Activated CD4-positive, alpha-beta T cell treated with anti-CD3 and anti-CD28 coated beads, Interleukin-2, amount 10 ng/mL, durations not matched to agents 7 days and 5 days (primary cell): ENCODE data around the gene ALG1. TPM values are rescaled to one million over a fixed set of nuclear protein-coding genes. Genes with fewer than 3 reads are reported as not detected.
"Not testable (repeated sequence)": the region's sequence is repeated elsewhere in the genome, so short reads cannot be mapped to it uniquely, and the experiment has no call there.

ENCODE experiments used
- CTCF ChIA-PET: fragments of 350-600 bp; sonication (Branson Sonifier 250); formaldehyde crosslinking; loops from one replicate; lab custom pipeline; 2021; ENCODE audit warnings: antibody characterized with exemption; lab: Charles Lee
- POLR2A ChIA-PET: fragments of 350-600 bp; sonication (Branson Sonifier 250); formaldehyde crosslinking; loops from one replicate; lab custom pipeline; 2021; ENCODE audit warnings: antibody characterized with exemption; lab: Charles Lee
- DNase-seq: peaks from one replicate; pipeline ENCODE4 v3.0.0-alpha.2; 2020
- H3K27ac Mint-ChIP-seq: one replicate; pipeline ENCODE4 v1.8.0; 2021; ENCODE audit warnings: mild to moderate bottlenecking, moderate library complexity, mixed read lengths
- H3K27me3 Mint-ChIP-seq: one replicate; pipeline ENCODE4 v1.8.0; 2021; ENCODE audit warnings: mixed read lengths
- H3K36me3 Mint-ChIP-seq: one replicate; pipeline ENCODE4 v1.8.0; 2021; ENCODE audit warnings: low read depth, mixed read lengths
- H3K4me1 Mint-ChIP-seq: one replicate; pipeline ENCODE4 v1.8.0; 2021; ENCODE audit warnings: mixed read lengths
- H3K4me3 Mint-ChIP-seq: one replicate; pipeline ENCODE4 v1.8.0; 2021; ENCODE audit warnings: mild to moderate bottlenecking, moderate library complexity, mixed read lengths
- H3K9me3 Mint-ChIP-seq: one replicate; pipeline ENCODE4 v1.8.0; 2021; ENCODE audit warnings: mixed read lengths
- total RNA-seq, 2 experiments: library from RNA; stranded (reverse); gene quantifications; one replicate each; pipeline ENCODE4 v1.2.3, GENCODE V29; 2021

ALG1 gene
- total RNA-seq, 2 experiments from 2014 or later = 24.5 to 26.0 TPM

DNA sequence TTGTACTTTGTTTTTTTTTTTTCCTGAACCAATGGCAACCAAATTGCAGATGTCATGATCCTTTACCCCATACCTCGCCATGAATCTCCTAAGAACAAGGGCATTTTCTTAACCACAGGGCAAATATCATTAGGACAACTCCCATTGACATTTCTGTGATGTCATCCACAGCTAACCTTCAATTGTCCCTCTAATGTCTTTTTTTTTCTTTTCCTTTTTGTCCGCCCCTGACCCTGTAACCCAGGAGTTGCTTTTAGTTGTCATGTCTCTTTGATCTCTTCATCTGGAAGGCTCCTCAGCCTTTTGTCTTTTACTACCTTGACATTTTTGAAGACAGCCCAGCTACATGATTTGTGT, 37.5 kb upstream of the ALG1 start:
- H3K4me1 Mint-ChIP-seq = peaks cover 23% of the 10 kb centered on the region
- H3K36me3 Mint-ChIP-seq = no peaks in the 10 kb centered on the region
- H3K27me3 Mint-ChIP-seq = no peaks in the 10 kb centered on the region
- peak overlapping the region; percentile 85 for H3K27ac Mint-ChIP-seq
- DNase-seq = no peak
- H3K4me3 Mint-ChIP-seq = peak overlapping the region; percentile 84
- no peaks in the 10 kb centered on the region for H3K9me3 Mint-ChIP-seq
- ChIA-PET POLR2A (interaction anchor here (0.8 kb wide), 1 partner anchor 30 kb away, joined by 3 read pairs; no protein-coding TSS in a partner anchor), CTCF (interaction anchor here (0.7 kb wide), 1 partner anchor 113 kb away, joined by 3 read pairs; no protein-coding TSS in a partner anchor)

GRCh38 chr16:5035909-5036227, 35.8 kb upstream of the ALG1 start:
- Mint-ChIP-seq H3K27ac (no peak overlapping the region), H3K4me1 (peaks cover 23% of the 10 kb centered on the region), H3K4me3 (no peak overlapping the region), H3K9me3 (no peaks in the 10 kb centered on the region), H3K27me3 (no peaks in the 10 kb centered on the region), H3K36me3 (no peaks in the 10 kb centered on the region)
- DNase-seq = no peak
- CTCF ChIA-PET = no interaction called here
- POLR2A ChIA-PET = no interaction called here

DNA sequence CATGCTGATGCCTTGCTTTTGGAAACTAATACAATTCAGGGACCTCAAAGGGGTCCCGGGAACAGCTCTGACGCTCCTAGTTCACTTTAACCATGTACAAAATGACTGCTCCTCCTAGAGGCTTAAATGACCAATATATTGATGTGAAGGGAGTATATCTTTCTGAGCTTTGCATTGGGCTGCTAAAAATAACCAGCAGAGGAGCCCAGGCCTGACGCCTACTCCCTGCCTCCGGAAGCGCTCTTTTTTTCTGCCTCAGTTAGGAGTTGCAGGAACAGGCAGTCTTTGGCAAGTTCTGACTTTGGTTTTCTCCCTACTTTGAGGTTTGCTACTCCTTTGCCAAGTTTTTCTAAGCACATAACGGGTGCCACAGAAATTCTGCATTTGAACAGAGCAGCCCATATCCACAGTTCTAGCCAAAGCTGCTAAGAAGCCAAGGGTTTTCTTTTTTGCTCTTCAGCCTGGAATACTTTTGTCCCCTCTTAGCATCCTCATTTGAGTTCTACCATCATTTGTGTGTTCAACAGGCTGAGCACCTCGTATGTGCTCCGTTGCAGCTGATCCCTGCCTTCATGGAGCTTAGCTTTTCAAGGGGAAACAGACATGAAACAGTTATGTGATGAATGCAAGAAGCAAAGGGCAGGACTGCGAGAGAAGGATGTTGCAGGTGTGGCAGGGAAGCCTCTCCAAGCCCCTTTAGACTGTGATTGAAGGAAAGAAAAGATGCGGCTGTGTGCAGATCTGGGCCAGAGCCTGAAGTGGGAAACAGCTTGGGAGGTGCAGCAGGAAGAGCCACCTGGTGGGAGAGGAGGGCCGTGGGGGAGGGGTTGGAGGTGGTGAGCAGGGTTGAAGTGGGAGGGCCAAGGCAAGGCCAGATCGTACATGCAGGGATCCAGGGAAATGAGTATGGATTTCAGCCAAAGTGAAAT, 35.2 kb upstream of the ALG1 start:
- no peak for DNase-seq

GRCh38 chr16:5040451-5040850, 31.2 kb upstream of the ALG1 start:
- H3K36me3 Mint-ChIP-seq = no peaks in the 10 kb centered on the region
- H3K9me3 Mint-ChIP-seq = no peaks in the 10 kb centered on the region
- H3K4me3 Mint-ChIP-seq = no peak overlapping the region
- ChIA-PET POLR2A (no interaction called here), CTCF (interaction anchor here (1.2 to 1.5 kb wide), 2 partner anchors 8 to 15 kb away, joined by 3 to 4 read pairs; no protein-coding TSS in a partner anchor)
- no peaks in the 10 kb centered on the region for H3K27me3 Mint-ChIP-seq
- no peaks in the 10 kb centered on the region for H3K4me1 Mint-ChIP-seq
- no peak overlapping the region for H3K27ac Mint-ChIP-seq
- no peak for DNase-seq

More for the DNA sequence above, 35.2 kb upstream of the ALG1 start:
- Mint-ChIP-seq H3K4me3 (no peak overlapping the region), H3K4me1 (peaks cover 23% of the 10 kb centered on the region), H3K27ac (no peak overlapping the region), H3K9me3 (no peaks in the 10 kb centered on the region), H3K27me3 (no peaks in the 10 kb centered on the region), H3K36me3 (no peaks in the 10 kb centered on the region)
- ChIA-PET CTCF (interaction anchor here (1.1 kb wide), 1 partner anchor 9 kb away, joined by 3 read pairs; no protein-coding TSS in a partner anchor), POLR2A (no interaction called here)

DNA sequence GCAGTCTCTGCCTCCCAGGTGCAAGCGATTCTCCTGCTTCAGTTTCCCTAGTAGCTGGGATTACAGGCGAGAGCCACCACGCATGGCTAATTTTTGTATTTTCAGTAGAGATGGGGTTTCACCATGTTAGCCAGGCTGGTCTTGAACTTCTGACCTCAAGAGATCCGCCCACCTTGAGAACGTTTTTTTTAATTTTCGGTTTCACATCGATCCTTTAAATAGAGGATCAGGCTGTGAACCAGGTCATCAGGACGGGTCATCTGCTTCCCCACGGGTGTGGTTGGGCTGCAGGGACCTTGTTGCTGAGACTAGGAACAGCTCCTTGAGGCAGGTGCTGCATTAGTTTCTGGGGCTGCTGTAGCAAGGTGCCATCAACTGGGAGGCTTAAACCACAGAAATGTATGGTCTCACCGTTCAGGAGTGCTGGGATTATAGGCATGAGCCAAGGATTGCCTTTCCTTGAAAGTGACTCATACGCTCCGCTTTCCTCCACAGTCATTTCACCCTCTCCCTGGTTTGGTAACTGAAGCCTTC, 30.0 kb upstream of the ALG1 start:
- Mint-ChIP-seq H3K27me3 (no peaks in the 10 kb centered on the region), H3K9me3 (no peaks in the 10 kb centered on the region), H3K27ac (no peak overlapping the region), H3K36me3 (no peaks in the 10 kb centered on the region), H3K4me3 (no peak overlapping the region), H3K4me1 (no peaks in the 10 kb centered on the region)
- ChIA-PET POLR2A (no interaction called here), CTCF (interaction anchor here (1.2 kb wide), 1 partner anchor 13 kb away, joined by 3 read pairs; no protein-coding TSS in a partner anchor)
- no peak for DNase-seq

GRCh38 chr16:5042574-5043171, 29.0 kb upstream of the ALG1 start:
- no peaks in the 10 kb centered on the region for H3K36me3 Mint-ChIP-seq
- H3K4me3 Mint-ChIP-seq = no peak overlapping the region
- no peak overlapping the region for H3K27ac Mint-ChIP-seq
- H3K9me3 Mint-ChIP-seq = no peaks in the 10 kb centered on the region
- ChIA-PET CTCF (no interaction called here), POLR2A (no interaction called here)
- DNase-seq = no peak
- H3K4me1 Mint-ChIP-seq = no peaks in the 10 kb centered on the region
- no peaks in the 10 kb centered on the region for H3K27me3 Mint-ChIP-seq

- no peaks in the 10 kb centered on the region for H3K36me3 Mint-ChIP-seq
- H3K27me3 Mint-ChIP-seq = peaks cover 2% of the 10 kb centered on the region
- ChIA-PET POLR2A (no interaction called here), CTCF (no interaction called here)
- no peak for DNase-seq
- no peaks in the 10 kb centered on the region for H3K9me3 Mint-ChIP-seq
- H3K4me3 Mint-ChIP-seq = no peak overlapping the region
- no peaks in the 10 kb centered on the region for H3K4me1 Mint-ChIP-seq
- no peak overlapping the region for H3K27ac Mint-ChIP-seq
These were observed 27.6 kb upstream of the ALG1 start for GRCh38 chr16:5044011-5044540.

DNA sequence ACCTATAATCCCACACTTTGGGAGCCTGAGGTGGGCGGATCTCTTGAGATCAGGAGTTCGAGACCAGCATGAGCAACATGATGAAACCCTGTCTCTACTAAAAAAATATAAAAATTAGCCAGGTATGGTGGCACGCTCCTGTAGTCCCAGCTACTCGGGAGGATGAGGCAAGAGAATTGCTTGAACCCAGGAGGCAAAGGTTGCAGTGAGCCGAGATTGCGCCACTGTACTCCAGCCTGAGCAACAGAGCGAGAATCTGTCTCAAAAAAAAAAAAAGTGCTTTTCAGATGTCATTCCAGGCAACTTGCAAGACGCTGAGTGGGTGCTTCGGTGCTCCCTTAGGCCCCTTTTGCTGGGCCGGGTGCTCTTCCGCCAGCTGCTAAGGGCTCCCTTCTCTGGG, 27.1 kb upstream of the ALG1 start:
- DNase-seq, H3K9me3 Mint-ChIP-seq, POLR2A ChIA-PET, H3K27me3 Mint-ChIP-seq, H3K27ac Mint-ChIP-seq, H3K36me3 Mint-ChIP-seq, H3K4me1 Mint-ChIP-seq, H3K4me3 Mint-ChIP-seq: not testable (repeated sequence)
- CTCF ChIA-PET = interaction anchor here (1.8 kb wide), 1 partner anchor 10 kb away, joined by 6 read pairs; no protein-coding TSS in a partner anchor

DNA sequence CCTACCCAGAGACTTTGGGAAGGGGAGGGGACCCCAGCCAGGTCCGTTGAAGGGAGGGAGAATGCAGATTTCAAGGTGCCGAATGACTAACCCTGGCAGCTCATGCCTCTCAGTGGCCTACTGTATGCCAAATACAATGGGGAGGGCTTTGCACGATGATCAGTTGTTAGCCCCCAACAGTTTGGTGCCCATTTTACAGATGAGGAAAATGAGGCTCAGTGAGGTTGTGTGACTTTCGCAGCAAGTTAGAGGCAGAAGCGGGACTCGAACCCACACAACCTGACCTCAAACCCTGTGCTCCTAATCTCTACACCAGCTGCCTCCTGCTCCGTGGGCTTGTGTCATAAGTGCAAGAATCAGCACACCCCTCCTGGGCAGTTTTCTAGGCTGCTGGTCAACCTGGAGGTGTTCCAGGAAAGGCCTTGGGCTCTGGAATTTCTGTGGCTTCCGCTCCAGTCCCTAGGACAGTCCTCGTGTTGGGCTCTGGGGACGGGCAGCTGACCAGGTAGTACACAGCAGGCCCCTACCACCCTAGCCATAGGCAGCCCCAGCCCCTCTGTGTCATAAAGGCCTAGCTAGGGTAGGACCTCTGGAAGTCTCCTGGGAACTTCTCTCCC, 26.0 kb upstream of the ALG1 start:
- DNase-seq = no peak
- H3K27ac Mint-ChIP-seq = no peak overlapping the region
- peaks cover 6% of the 10 kb centered on the region for H3K27me3 Mint-ChIP-seq
- no peak overlapping the region for H3K4me3 Mint-ChIP-seq
- H3K36me3 Mint-ChIP-seq = no peaks in the 10 kb centered on the region
- POLR2A ChIA-PET = no interaction called here
- H3K4me1 Mint-ChIP-seq = no peaks in the 10 kb centered on the region
- H3K9me3 Mint-ChIP-seq = no peaks in the 10 kb centered on the region
- CTCF ChIA-PET = interaction anchor here (1.8 kb wide), 1 partner anchor 9 kb away, joined by 6 read pairs; no protein-coding TSS in a partner anchor

GRCh38 chr16:5046914-5047313, 24.7 kb upstream of the ALG1 start:
- Mint-ChIP-seq H3K9me3 (no peaks in the 10 kb centered on the region), H3K36me3 (no peaks in the 10 kb centered on the region), H3K4me1 (no peaks in the 10 kb centered on the region), H3K4me3 (no peak overlapping the region), H3K27ac (no peak overlapping the region), H3K27me3 (peaks cover 6% of the 10 kb centered on the region)
- ChIA-PET POLR2A (no interaction called here), CTCF (interaction anchor here (0.7 kb wide), 1 partner anchor 399 kb away, joined by 5 read pairs; no protein-coding TSS in a partner anchor)
- DNase-seq = no peak

DNA sequence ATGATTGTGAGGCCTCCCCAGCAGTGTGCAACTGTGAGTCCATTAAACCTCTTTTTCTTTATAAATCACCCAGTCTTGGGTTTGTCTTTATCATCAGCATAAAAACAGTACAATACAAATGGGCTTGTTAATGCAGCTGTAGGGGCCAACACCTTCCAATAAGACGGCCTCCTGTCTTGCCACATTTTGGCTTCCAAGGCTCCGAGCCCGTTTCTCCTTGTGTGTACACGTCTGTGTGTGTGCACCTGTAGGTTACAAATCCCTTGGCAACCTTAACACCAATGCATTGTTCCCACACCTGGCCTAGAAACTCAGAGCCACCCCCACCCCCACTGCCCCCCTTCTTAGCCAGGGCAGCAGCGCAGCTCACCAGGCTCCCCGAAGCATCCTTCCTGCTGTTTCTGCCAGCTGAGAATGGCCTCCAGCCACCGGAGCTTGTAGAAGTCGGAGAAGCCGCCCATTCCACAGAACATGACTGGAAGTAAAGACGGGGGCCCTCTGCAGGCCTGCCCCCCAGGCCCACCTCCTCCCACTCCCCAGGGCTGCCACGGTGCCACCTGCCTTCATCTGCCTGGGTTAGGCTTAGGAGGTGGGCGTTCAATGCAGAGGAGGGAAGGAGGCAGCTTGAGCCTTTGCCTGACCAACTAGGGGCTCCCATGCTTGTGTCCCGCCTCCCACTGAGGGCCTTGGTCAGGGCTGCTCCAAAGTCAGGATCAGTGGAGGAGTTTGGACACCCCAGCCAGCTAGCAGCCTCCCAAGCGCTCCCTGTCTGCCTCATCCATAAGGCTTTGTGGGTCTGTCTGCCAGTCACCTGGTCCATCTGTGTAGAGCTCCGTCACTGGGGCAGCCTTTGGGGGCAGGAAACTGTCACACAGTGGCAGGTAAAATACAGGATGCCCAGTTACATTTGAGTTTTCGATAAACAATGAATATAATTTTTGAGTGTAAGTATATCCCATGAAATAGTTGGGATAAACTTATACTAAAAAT, 16.5 kb upstream of the ALG1 start:
- Mint-ChIP-seq H3K27me3 (no peaks in the 10 kb centered on the region), H3K36me3 (no peaks in the 10 kb centered on the region), H3K27ac (no peak overlapping the region), H3K9me3 (no peaks in the 10 kb centered on the region), H3K4me1 (no peaks in the 10 kb centered on the region), H3K4me3 (no peak overlapping the region)
- ChIA-PET CTCF (interaction anchor here (0.6 to 2.2 kb wide), 3 partner anchors 10 to 61 kb away, joined by 3 to 6 read pairs (median 3); no protein-coding TSS in a partner anchor), POLR2A (no interaction called here)
- DNase-seq = no peak
